ENCODE results near the gene DZANK1.
"Not testable (repeated sequence)": the region's sequence is repeated elsewhere in the genome, so short reads cannot be mapped to it uniquely, and the experiment has no call there.

DZANK1 gene

DNA sequence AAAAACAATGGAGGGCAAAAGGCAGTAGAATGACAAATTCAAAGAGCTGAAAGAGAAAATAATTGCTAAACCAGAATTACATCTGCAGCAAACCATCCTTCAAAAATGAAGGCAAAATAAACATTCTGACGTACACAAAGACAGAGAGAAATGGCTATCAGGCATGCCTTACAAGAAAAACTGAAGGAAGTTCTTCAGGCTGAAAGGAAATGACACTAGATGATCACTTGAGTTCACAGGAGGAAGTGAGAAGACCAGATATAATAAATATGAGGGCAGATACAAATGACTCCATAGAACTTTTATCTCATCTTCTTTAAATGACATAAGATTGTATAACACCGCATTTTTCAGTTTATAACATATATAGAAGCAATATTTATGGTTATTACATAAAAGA lies 30.0 kb downstream of the DZANK1 start:
- no peak for FAIRE-seq

DNA sequence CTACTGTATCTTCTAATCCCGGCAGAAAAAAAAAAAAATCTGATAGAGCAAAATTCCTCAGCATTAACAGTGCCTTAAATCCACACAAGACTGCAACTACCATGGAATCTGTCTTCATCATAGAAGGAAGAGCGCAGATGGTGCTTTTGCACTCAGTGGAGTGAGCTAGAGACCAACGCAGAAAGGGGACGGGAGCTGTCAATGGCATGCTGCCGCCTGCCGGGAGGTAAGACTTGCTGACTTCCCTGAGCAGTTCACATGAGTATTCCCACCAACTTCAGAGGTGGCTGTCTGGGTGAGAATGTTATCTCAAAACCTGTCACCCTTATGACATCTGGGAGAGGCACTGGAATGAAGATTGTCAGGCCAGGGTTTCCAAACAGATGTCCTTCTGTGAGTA lies 35.6 kb downstream of the DZANK1 start:
- FAIRE-seq, result no peak

DNA sequence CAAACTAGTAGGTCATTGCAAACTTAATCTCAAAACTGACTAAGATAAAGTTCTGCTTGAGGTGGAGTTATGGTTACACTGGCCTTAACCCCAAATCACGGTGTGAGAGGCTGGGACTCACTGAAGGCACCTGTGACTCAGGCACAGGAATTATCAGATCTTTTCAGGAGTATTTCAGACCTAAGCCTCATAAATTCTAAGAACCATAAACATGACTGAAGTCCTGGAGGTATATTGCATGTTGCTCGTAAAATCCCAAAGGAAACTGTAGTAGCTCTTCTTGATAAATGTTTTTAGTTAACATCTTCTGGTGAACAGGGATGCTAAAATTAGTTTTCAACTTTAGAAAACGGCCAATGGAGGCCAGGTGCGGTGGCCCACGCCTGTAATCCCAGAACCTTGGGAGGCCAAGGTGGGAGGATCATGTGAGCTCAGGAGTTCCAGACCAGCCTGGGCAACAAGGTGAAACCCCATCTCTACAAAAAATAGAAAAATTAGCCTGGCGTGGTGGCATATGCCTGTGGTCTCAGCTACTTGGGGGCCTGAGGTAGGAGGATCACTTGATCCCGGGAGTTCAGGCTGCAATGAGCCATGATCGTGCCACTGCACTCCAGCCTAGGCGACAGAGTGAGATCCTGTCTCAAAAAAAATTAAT lies 36.5 kb downstream of the DZANK1 start:
- FAIRE-seq, result no peak

DNA sequence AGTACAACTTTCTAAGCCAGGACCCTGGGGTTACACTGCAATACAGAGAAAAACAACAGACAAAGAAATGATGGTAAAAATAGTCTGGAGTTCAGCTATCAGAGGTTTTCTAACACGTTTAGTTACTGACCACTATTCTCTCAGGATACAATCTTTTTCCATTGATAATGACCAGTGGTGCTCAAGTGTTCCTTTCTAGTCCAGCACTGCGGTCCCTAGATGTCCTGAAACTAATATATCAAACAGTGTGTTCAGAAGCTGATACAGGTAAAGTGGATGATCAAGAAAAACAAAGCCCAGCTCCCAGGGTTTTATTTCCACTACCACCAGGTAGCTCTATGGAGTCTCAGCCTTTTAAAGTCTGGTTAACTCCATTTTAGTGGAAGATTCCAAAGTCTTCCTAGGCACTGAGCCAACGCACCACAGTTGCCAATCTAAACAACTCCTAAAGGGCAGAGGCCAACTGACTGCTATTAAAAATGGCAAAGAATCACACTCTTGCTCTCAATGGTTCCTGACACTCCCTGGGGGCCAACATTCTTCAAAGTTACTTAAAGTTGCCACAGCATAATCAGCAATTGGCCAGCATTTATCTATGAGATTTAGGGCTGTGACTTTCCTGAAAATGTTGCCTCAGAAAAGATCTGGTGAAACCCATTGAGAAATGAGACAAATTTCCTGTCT lies 38.2 kb downstream of the DZANK1 start:
- FAIRE-seq, result no peak

DNA sequence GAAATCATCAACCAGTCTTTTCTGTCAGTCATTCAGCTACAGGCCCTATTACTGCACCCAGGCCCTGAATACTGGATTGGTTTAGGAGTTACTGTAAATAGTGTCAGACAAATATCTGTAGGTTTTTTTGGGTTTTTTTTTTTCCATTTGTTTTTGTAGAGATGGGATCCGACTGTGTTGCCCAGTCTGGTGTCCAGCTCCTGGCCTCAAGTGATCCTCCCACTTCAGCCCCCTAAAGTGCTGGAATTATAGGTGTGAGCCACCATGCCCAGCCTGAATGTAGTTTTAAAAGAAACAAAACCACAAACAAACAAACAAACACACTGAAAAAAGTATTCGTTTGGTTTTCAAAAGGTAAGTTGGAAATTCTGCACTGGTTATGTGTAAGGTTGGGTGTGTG lies 39.6 kb downstream of the DZANK1 start:
- no peak for FAIRE-seq

DNA sequence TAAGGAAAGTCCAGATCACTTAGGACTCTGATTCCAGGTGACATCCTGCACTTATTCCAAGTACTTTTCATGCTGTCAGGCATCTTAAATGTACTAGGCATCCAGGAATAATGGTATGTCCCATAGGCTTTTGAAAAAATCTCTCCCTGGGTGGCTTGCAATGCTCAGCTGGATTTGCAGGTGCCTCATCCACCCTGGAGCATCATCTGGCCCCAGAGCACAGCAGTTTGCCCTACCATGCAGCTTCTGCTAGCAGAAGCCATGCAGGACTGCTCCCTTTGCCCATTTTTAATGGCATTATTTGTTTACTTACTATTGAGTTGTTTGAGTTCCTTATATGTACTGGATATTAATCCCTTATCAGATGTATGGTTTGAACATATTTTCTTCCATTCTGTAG lies 45.2 kb downstream of the DZANK1 start:
- no peak for FAIRE-seq

DNA sequence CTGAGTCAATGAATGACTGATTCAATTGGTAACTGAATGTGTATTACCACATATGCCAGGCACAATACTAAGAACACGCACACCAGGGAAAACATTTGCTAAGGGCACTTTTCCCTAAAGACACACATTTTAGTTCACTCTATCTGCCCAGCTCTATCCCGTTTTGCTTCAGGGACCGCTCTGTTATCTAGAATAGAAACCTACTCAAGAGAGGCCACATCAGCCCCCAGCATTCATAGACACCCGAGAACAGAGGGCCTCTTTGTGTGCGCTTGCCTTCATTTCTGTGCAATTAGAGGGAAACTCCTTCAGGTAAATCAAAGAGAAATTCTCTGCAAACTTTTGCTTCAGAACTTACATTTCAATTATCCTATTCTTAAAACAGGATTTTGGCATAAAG lies 50.3 kb downstream of the DZANK1 start:
- FAIRE-seq, result no peak

DNA sequence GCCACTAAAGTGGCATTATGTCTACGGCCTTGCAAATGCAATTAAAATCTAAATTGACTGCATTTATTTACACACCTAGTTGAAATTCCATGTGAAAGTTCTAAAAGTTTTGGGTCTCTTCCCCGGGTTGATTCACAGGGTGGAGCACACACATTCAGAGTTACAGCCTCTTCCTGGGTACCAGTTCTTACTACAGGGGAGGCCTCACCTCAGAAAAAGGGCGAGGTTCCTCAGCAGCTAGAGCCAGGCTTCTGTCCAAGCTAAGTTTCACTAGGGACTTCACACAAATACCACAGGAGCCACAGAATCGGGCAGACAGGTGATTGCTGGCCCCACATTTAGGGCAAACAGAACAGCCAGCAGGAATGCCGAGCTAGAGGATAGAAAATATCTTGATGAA lies 52.7 kb downstream of the DZANK1 start:
- FAIRE-seq, result no peak

DNA sequence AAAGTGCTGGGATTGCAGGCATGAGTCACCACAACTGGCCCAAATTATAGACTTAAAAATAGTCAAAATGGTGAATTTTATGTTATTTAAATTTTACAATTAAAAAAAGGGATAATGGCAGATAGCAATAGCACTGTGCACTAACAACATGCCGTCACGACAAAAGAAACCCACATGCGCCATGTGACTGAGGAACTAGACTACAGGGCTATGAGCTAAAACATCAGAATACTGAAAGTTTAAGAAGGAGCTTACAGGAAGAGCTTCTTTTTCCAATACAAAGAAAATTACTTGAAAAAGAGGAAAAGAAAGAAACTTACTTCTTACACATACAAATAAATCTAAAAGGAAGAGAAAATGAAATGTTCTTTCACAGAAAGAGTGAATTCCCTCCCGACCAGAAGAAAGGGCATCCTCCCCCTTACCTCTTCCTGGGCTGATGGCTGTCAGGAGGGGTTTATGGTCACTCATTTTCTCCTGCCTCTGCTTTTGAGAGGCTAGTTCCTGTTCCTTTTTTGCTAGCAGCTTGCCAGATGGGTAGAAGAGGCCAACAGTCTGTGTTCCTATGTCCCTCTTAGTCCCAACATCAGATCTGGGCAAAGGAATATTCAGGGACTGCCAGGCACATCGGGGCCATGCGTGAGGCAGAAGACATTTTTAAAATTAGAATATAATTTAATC lies 54.5 kb downstream of the DZANK1 start:
- no peak for FAIRE-seq

DNA sequence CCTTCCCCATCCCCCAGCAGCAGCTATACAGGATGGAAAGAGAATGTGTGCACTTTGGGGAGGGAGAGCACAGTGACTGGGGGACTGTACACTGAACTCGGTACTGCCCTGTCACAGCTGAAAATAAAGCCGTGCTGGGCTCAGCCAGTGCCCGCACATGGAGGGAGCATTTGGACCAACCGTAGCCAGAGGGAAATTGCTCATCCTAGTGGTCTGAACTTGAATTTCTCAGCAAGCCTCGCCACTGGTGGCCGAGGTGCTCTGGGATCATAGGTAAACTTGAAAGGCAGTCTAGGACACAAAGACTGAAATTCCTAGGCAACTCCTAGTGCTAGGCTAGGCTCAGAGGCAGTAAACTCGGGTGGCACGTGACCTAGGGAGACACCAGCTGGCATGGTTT lies 61.0 kb downstream of the DZANK1 start:
- FAIRE-seq, result no peak

DNA sequence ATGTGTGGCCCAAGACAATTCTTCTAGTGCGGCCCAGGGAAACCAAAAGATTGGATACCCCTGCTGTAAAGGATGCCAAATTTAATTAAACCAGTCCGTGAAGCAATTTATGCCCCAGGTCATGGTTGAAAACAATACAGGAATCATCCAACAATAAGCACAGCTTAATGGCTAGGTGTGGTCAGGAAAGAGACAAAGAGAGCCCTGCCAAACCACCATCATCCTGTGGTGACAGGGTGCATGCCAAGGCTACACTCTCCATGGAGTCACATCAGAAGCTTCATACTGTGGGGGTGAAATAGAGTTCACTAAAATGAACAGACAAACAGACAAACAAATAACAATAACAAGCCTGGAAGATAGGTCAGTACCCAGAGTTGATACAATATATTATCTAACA lies 62.7 kb downstream of the DZANK1 start:
- no peak for FAIRE-seq

DNA sequence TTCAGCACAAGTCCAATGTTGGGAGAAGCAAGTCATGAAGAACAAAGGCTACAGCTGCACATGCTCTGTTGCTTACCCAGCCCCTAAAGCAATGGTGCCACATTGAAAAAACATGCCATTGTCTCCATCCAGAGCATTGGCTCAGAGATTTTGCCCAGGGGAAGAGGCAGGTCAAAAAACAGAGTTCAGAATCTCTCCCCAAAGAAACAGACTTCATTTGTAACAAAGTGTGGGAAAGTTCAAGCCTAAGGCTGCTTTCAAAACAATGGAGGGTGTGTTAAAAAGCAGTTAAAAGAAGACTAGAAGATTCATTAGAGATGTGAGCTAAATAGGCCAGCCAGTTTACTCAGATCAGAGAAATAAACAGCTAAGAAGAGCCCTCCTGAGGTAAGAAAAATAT lies 63.6 kb downstream of the DZANK1 start:
- no peak for FAIRE-seq

DNA sequence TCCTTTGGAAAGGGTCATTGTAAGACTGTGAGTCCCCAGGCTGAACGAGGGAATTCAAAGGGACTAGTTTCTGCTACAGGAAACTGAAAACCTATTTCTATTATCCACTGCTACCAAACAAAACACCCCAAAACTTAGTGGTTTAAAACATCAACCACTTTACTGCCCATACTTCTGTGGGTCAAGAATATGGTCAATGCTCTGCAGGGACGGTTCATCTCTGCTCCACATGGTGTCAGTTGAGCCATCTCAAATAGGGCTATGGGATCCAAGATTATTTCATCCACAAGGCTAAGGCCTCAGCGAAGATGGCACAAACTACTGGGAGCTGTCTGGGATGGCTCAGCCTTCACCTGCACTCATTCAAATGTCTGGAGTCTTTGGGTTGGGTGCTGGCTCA lies 65.5 kb downstream of the DZANK1 start:
- no peak for FAIRE-seq

DNA sequence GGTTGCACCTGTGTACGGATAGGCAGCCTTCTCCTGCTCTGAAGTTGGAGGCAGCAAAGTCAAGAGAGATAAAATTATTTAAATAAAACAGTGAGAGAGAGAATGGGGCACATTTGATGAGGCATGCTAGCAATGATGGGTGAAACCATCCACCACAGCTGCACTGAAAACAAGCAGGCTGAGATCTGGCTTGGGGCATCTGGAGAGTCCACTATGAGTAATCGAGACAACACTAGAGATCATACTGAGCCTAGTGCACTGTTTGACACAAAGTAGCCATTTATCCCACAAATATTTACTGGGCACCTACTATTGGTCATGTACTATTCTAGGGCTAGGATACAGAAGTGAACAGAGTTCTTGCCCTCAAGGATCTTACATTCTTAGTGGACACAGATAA lies 66.4 kb downstream of the DZANK1 start:
- FAIRE-seq, result no peak

DNA sequence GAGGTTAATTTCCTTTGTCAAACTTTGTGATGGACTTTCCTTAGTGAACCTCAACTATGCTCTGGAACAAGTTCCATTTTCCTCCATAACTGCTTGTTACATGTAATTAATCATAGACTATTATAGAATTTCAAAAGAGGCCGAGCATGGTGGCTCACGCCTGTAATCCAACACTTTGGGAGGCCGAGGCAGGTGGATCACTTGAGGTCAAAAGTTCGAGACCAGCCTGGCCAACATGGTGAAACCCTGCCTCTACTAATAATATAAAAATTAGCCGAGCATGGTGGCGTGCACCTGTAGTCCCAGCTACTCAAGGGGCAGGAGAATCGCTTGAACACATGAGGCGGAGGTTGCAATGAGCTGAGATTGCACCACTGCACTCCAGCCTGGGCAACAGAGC lies 68.1 kb downstream of the DZANK1 start:
- not testable (repeated sequence) for FAIRE-seq

DNA sequence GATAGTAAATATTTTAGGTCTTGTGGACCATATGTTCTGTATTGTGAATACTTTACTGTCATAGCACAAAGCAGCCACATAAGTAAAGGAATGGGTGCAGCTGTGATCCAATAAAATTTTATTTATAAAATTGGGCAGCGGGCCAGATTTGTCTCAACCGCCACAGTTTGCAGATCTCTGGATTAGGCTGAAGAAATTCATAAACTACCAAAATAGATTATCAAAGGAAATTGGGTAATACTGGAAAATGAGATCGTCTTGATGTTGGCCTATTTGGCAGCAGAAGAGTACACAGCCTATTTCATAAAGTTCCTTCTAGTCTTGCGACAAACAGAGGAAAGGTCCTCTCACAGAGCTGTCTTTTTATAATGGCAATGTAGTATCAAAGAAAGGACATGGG lies 69.8 kb downstream of the DZANK1 start:
- FAIRE-seq, result no peak

DNA sequence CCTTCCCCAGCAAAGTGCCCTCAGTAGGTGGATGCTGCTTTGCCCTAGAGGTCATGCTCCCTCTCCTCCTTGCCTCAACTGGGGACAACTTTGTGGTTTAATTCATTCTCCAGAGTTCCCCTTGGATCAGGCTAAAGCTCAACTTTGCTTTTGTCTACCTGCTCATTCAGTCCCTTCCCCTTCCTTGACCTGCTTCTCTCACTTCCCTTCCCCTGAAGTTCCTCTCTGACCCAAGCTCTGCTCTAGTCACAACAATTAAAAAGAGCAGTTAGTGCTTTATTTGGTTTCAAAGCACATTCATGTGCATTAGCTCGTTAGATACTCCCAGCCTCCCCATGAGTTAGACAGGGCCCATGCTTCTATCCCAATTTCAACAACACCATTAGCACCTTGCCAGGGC lies 71.3 kb downstream of the DZANK1 start:
- no peak for FAIRE-seq

DNA sequence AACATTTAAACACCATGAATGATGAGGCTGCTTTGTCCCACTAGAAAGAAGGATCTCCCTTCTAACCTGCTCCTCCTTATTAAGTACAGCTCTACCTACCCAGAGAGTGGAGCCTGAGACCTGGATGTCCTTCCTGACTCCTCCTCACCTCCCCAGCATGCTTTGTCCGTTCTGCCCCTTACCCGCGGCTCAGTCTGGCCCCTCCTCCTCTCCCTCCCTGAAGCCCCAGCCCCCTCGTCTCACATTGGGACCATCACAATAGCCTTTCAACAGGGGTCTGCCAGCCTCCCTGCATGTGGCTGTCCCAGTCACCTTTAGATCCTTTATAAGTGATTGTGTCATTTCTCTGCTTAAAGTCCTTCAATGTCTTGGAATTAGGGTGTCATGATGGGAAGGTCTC lies 72.5 kb downstream of the DZANK1 start:
- no peak for FAIRE-seq

DNA sequence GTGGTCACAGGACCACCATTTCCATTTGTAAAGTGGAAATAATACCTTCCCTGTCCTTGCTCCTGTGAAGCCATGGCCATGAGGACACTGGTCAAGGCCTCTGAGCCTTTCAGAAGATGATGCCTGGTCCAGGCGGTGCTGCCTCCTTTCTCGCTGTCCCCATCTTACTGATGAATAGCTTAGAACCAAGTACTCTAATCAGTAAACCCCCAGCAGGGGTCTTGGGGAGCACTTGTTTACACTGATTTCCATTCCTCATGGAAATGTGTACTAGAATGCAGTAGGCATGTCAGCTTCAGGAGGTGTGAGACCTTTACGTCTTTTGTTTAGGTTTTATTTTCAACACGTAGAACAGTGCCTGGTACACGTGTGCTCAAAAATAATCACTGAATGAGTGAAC lies 75.1 kb downstream of the DZANK1 start:
- FAIRE-seq, result no peak

DNA sequence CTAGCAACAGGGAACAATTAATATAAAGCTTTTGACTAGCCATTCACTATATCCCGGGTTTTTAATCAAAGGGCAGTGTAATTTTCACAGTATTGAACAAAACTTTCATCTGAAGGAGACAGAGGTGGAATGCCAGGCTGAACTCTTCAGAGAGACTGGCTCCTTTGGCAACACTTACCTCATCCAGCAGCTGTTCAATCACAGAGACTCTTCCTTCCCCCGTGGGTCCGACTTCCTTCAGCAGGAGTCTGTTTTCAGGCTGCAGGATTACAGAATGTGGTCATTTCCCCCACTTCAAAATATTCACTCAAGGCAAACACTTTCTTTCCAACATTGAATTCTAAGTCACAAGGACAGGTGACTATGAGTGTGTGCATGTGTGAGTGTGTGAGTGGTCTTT lies 76.6 kb downstream of the DZANK1 start:
- no peak for FAIRE-seq

DNA sequence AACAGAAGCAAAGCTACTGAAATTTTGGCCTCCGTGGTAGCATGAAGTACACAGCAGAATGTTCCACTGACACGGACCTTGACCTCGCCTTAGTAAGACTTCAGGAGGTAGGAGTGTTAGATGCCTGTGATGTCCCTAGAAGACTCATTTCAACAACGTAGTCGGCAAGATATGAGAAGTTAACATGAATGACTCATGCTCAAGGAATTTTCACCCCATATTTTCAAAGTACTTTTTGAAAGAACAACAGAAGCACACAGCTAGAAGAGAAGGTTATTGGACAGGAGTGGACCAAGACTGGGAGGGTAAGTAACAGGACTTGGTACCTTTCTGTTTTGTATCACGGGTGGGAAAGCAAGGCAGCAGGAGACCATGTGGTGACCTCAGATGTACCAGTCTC lies 78.0 kb downstream of the DZANK1 start:
- FAIRE-seq, result no peak

DNA sequence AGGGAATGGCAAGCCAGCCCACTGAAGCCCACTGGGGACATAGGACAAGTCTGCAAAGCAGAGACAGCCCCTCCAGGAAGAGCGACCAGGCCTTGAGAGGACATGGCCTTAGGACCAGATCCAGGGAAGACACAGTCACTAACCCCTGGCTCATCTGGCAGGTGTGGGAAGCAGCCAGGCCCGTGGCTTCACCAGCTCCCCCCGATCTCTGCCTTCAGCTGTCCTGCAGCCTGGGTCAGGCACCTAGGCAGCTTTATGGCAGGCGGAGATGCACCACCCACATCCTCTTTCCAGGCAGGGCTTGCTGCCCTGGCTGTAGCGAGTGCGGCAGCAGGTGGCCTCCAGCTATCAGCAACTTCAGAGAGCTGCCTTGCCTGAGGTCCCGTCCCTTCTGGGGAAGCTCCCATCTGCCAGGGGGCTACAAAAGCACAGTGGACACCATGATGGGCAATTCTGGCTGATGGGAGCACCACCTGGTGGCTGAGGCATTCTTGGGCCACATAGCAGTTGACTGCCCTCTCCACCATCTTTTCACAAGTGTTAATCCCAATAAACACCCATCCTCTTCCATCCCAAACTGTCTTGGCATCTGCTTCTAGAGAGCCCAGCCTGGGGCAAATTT lies 85.8 kb downstream of the DZANK1 start:
- FAIRE-seq, result no peak

DNA sequence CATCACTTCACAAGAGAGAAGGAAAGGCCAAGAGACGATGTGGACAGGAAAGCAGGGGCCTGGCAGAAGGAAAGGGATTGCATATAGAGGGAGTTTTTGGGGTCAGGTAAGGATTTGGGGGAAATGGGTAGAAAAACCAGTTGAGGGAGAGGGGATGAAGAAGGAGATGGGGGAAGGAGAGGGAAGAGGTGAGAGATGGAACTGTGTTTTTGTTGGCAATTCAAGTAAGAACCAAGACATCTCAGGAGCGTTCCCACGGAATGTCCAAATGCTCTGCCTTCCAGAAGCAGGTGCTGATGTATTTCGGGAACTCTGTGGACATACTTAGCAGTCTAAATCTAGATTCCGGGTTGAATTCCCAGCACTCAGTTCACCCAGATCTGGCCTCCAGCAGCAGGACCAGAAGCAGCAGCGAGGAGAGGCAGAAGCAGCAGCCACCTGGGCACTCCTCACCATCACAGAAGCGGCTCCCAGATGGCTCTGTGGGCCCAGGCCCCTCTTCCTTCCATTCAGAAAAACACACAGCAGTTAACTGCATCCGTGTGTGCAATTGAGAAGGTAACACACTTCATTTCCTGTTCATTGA lies 88.8 kb downstream of the DZANK1 start:
- FAIRE-seq, result no peak

DNA sequence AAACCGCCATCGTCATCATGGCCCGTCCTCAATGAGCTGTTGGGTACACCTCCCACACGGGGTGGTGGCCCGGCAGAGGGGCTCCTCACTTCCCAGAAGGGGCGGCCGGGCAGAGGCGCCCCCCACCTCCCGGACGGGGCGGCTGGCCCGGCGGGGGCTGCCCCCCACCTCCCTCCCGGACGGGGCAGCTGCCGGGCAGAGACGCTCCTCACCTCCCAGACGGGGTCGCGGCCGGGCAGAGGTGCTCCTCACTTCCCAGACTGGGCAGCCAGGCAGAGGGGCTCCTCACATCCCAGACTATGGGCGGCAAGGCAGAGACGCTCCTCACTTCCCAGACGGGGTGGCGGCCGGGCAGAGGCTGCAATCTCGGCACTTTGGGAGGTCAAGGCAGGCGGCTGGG lies 91.3 kb downstream of the DZANK1 start:
- not testable (repeated sequence) for FAIRE-seq
